ENCODE results near the gene MGMT. TPM values are rescaled to one million over a fixed set of nuclear protein-coding genes. Genes with fewer than 3 reads are reported as not detected.

Gene MGMT
- total RNA-seq (2021; ENCODE audit: unreplicated experiment) (11.5 TPM), Bru-seq, nascent RNA (percentile 45 among the genes with signal in this experiment), BruChase-seq, experiment 1, labeled RNA remaining after a 6-hour chase (percentile 31 among the genes with signal in this experiment), BruChase-seq, experiment 2, labeled RNA remaining after a 2-hour chase (percentile 39 among the genes with signal in this experiment)
- polyA plus RNA-seq (2012), result 10.8 and 11.1 TPM in 2 replicates
- long read RNA-seq, transcript MGMT-201 (5 exons, 1,759 nt), result major isoform, 20 of 22 reads
- long read RNA-seq, partial matches to known transcripts, result 2 of 22 reads
- long read RNA-seq, other reads (novel, unspliced or antisense), result 0 of 22 reads

DNA sequence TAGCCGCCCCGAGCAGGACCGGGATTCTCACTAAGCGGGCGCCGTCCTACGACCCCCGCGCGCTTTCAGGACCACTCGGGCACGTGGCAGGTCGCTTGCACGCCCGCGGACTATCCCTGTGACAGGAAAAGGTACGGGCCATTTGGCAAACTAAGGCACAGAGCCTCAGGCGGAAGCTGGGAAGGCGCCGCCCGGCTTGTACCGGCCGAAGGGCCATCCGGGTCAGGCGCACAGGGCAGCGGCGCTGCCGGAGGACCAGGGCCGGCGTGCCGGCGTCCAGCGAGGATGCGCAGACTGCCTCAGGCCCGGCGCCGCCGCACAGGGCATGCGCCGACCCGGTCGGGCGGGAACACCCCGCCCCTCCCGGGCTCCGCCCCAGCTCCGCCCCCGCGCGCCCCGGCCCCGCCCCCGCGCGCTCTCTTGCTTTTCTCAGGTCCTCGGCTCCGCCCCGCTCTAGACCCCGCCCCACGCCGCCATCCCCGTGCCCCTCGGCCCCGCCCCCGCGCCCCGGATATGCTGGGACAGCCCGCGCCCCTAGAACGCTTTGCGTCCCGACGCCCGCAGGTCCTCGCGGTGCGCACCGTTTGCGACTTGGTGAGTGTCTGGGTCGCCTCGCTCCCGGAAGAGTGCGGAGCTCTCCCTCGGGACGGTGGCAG is at the start of gene MGMT:
Gene MGMT (plus strand): TSS at position 539 of the 656 bp plus-strand sequence.
- intact Hi-C loops (cut with micrococcal nuclease), result no loop called here
- ATAC-seq (peak; percentile 94), DNase-seq (ENCODE audit: low read depth, low spot score) (peak; percentile 15)
- H3K9me2 ChIP-seq (ENCODE audit: insufficient read depth), result no peaks in the 10 kb centered on the region
- H3K4me3 ChIP-seq (replicated peaks in 1 of 2; ENCODE audit: low read depth in 1 of 2, low read length in 2 of 2), result peak within 1 kb of the TSS; percentile 54 to 61
- H3K79me2 ChIP-seq (ENCODE audit: insufficient read depth, low read length), result no peaks in the 10 kb centered on the region
- peaks cover 5 to 8% of the 10 kb centered on the region in 2 experiments; a peak in 2 of 4 replicates for H3K9me3 ChIP-seq (ENCODE audit: control insufficient read depth in 1 of 2, insufficient read depth in 1 of 2, low read depth in 1 of 2, low read length in 2 of 2)
- H3K36me3 ChIP-seq (ENCODE audit: control insufficient read depth in 1 of 2, insufficient read depth in 2 of 2, low read length in 2 of 2), result no peaks in the 10 kb centered on the region
- no peaks in the 10 kb centered on the region for H3K27me3 ChIP-seq (ENCODE audit: insufficient read depth, low read length)
- H4K20me1 ChIP-seq (ENCODE audit: insufficient read depth), result no peaks in the 10 kb centered on the region
- H3K27ac ChIP-seq (ENCODE audit: low read depth, low read length), result peak within 1 kb of the TSS; percentile 61; the same call in 1 of the 2 replicates
- ChIA-PET RAD21 (ENCODE audit: low non-redundant PET in 1 of 2, low total read pairs in 2 of 2, uncharacterized antibody in 2 of 2, unreplicated experiment in 2 of 2) (no interaction called here), POLR2A (no interaction called here), CTCF (interaction anchor here (0.8 kb wide), 1 partner anchor 32 kb away, joined by 3 read pairs; no protein-coding TSS in a partner anchor)
- TF ChIP-seq TCF7L2 (IDR thresholded peaks at IDR 0.05; ENCODE audit: borderline replicate concordance, extremely low read depth, insufficient read depth, insufficient read length), result no peak
- no peak for TF ChIP-seq CEBPB (IDR thresholded peaks at IDR 0.05; ENCODE audit: low read depth)
- peak; percentile 78 for TF ChIP-seq POLR2AphosphoS5 (IDR thresholded peaks at IDR 0.05; ENCODE audit: low read depth, low read length)
- TF ChIP-seq, protein P1, sequence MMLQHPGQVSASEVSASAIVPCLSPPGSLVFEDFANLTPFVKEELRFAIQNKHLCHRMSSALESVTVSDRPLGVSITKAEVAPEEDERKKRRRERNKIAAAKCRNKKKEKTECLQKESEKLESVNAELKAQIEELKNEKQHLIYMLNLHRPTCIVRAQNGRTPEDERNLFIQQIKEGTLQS (IDR thresholded peaks at IDR 0.05), result no peak
- TF ChIP-seq, protein P2, sequence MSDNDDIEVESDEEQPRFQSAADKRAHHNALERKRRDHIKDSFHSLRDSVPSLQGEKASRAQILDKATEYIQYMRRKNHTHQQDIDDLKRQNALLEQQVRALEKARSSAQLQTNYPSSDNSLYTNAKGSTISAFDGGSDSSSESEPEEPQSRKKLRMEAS (IDR thresholded peaks at IDR 0.05), result no peak
- H2AFZ ChIP-seq (ENCODE audit: low read depth, low read length, poor library complexity, severe bottlenecking), result no peak within 1 kb of the TSS
- BruUV-seq (replicated peaks), result no TSS peak
- peak within 1 kb of the TSS; percentile 76 for H3K4me2 ChIP-seq (ENCODE audit: low read length)
- peaks cover 0 to 13% of the 10 kb centered on the region in 2 experiments; a peak in 1 of 4 replicates for H3K4me1 ChIP-seq (ENCODE audit: control insufficient read depth in 1 of 2, insufficient read depth in 2 of 2, low read length in 2 of 2)
- peak within 1 kb of the TSS; percentile 62 for H3K9ac ChIP-seq (ENCODE audit: low read length)

DNA sequence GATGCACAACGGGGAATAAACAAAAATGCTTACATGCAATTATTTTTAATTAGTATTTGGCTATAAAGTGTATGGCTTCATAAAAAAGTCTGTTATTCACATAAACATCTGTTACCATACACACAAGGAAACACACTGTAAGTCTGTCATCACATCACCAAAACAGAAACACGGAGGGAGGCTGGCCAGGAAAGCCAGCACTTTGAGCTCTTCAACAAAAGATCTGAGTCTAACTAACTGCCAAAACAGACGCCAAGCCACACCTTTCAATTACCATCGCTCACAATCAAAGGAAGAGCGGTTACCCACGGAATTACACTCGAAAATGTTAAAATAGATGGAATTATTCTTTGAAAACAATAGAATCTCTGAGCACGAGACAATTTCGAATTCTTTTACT is 49.2 kb upstream of the MGMT start:
- no peaks in the 10 kb centered on the region for H3K9me2 ChIP-seq (ENCODE audit: insufficient read depth)
- no peaks in the 10 kb centered on the region for H3K4me1 ChIP-seq (ENCODE audit: control insufficient read depth in 1 of 2, insufficient read depth in 2 of 2, low read length in 2 of 2)
- no peak overlapping the region for H3K4me2 ChIP-seq (ENCODE audit: low read length)
- RAD21 ChIA-PET (ENCODE audit: low non-redundant PET in 1 of 2, low total read pairs in 2 of 2, uncharacterized antibody in 2 of 2, unreplicated experiment in 2 of 2), result no interaction called here
- no peak overlapping the region for H2AFZ ChIP-seq (ENCODE audit: low read depth, low read length, poor library complexity, severe bottlenecking)
- no peak overlapping the region for H3K9ac ChIP-seq (ENCODE audit: low read length)
- peaks cover 15% of the 10 kb centered on the region; the same call in 1 of the 2 replicates for H3K27me3 ChIP-seq (ENCODE audit: insufficient read depth, low read length)
- no peak for DNase-seq (ENCODE audit: low read depth, low spot score)
- no peak overlapping the region for H3K4me3 ChIP-seq (replicated peaks in 1 of 2; ENCODE audit: low read depth in 1 of 2, low read length in 2 of 2)
- H3K9me3 ChIP-seq (ENCODE audit: control insufficient read depth in 1 of 2, insufficient read depth in 1 of 2, low read depth in 1 of 2, low read length in 2 of 2), result peaks cover 7 to 8% of the 10 kb centered on the region in 2 experiments; a peak in 2 of 4 replicates
- CTCF ChIA-PET, result no interaction called here
- BruUV-seq (replicated peaks), result no TSS peak
- H3K27ac ChIP-seq (ENCODE audit: low read depth, low read length), result no peak overlapping the region
- H3K79me2 ChIP-seq (ENCODE audit: insufficient read depth, low read length), result no peaks in the 10 kb centered on the region
- POLR2A ChIA-PET, result no interaction called here
- H3K36me3 ChIP-seq (ENCODE audit: control insufficient read depth in 1 of 2, insufficient read depth in 2 of 2, low read length in 2 of 2), result no peaks in the 10 kb centered on the region
- ATAC-seq, result no peak
- intact Hi-C loops (cut with micrococcal nuclease), result no loop called here
- TF ChIP-seq SRF (IDR thresholded peaks at IDR 0.05; ENCODE audit: low read depth), result no peak
- no peak for TF ChIP-seq FOSL1 (IDR thresholded peaks at IDR 0.05; ENCODE audit: low read depth)
- TF ChIP-seq EZH2phosphoT487 (IDR thresholded peaks at IDR 0.05; ENCODE audit: borderline replicate concordance), result no peak
- no peak for TF ChIP-seq EGR1 (IDR thresholded peaks at IDR 0.05; ENCODE audit: low read depth)
- TF ChIP-seq POLR2AphosphoS5 (IDR thresholded peaks at IDR 0.05; ENCODE audit: low read depth, low read length), result no peak
- TF ChIP-seq, protein P2 (IDR thresholded peaks at IDR 0.05), result no peak
- no peak for TF ChIP-seq CBX3 (IDR thresholded peaks at IDR 0.05; ENCODE audit: low read depth)
- TF ChIP-seq, protein P1 (IDR thresholded peaks at IDR 0.05), result no peak
- TF ChIP-seq ELF1 (IDR thresholded peaks at IDR 0.05; ENCODE audit: borderline replicate concordance, low read depth), result no peak
- no peak for TF ChIP-seq SIN3A (IDR thresholded peaks at IDR 0.05; ENCODE audit: low read depth)
- no peak for TF ChIP-seq POLR2A (IDR thresholded peaks at IDR 0.05; ENCODE audit: borderline replicate concordance, extremely low read depth, insufficient read depth, insufficient read length)
- TF ChIP-seq EZH2 (IDR thresholded peaks at IDR 0.05), result no peak
- TF ChIP-seq JUND (IDR thresholded peaks at IDR 0.05), result no peak
- TF ChIP-seq ZFX (IDR thresholded peaks at IDR 0.05), result no peak
- H4K20me1 ChIP-seq (ENCODE audit: insufficient read depth), result no peaks in the 10 kb centered on the region
